ENCODE data around the gene ATE1.
"Not testable (repeated sequence)": the region's sequence is repeated elsewhere in the genome, so short reads cannot be mapped to it uniquely, and the experiment has no call there.

ATE1 gene

GRCh38 chr10:121732656-121733445 is 195.0 kb downstream of the ATE1 start:
- DNase-seq = no peak

- no peak for DNase-seq
Observed at GRCh38 chr10:121732172-121732571, 195.7 kb downstream of the ATE1 start.

GRCh38 chr10:121724282-121724681 is 203.5 kb downstream of the ATE1 start:
- no peak for DNase-seq

GRCh38 chr10:121722665-121723064 is 205.2 kb downstream of the ATE1 start:
- no peak for DNase-seq

GRCh38 chr10:121721257-121721656 is 206.6 kb downstream of the ATE1 start:
- DNase-seq = no peak

- DNase-seq = no peak
Observed at GRCh38 chr10:121715969-121716368, 211.9 kb downstream of the ATE1 start.

GRCh38 chr10:121715076-121715475 is 212.8 kb downstream of the ATE1 start:
- DNase-seq = no peak

GRCh38 chr10:121713486-121713885 is 214.3 kb downstream of the ATE1 start:
- DNase-seq = no peak

GRCh38 chr10:121710971-121711370 is 216.9 kb downstream of the ATE1 start:
- no peak for DNase-seq

- DNase-seq = no peak
Observed at GRCh38 chr10:121710207-121710606, 217.6 kb downstream of the ATE1 start.

- no peak for DNase-seq
Observed at GRCh38 chr10:121709675-121710073, 218.2 kb downstream of the ATE1 start.

GRCh38 chr10:121708728-121709674 is 218.8 kb downstream of the ATE1 start:
- DNase-seq = no peak

- DNase-seq = no peak
Observed at GRCh38 chr10:121702351-121703320, 225.2 kb downstream of the ATE1 start.

GRCh38 chr10:121700416-121700815 is 227.4 kb downstream of the ATE1 start:
- DNase-seq = no peak

- DNase-seq = not testable (repeated sequence)
Observed at GRCh38 chr10:121699703-121700102, 228.1 kb downstream of the ATE1 start.

- no peak for DNase-seq
Observed at GRCh38 chr10:121698902-121699301, 228.9 kb downstream of the ATE1 start.

GRCh38 chr10:121698336-121698735 is 229.5 kb downstream of the ATE1 start:
- DNase-seq = no peak

GRCh38 chr10:121696854-121697253 is 231.0 kb downstream of the ATE1 start:
- DNase-seq = no peak

- no peak for DNase-seq
Observed at GRCh38 chr10:121695731-121696464, 231.9 kb downstream of the ATE1 start.

GRCh38 chr10:121694966-121695643 is 232.7 kb downstream of the ATE1 start:
- no peak for DNase-seq

GRCh38 chr10:121694327-121694965 is 233.4 kb downstream of the ATE1 start:
- DNase-seq = no peak
